ENCODE data around the gene ST7. TPM values are rescaled to one million over a fixed set of nuclear protein-coding genes. Genes with fewer than 3 reads are reported as not detected.
A peak's percentile ranks its signal among the peaks of the same experiment; 100 is the strongest.

The ST7 gene
- total and polyA plus RNA-seq, 2 of the 8 experiments (the other 6 are each of a cell fraction or from before 2014, with no cell fraction given) = 16.3 to 18.0 TPM

DNA sequence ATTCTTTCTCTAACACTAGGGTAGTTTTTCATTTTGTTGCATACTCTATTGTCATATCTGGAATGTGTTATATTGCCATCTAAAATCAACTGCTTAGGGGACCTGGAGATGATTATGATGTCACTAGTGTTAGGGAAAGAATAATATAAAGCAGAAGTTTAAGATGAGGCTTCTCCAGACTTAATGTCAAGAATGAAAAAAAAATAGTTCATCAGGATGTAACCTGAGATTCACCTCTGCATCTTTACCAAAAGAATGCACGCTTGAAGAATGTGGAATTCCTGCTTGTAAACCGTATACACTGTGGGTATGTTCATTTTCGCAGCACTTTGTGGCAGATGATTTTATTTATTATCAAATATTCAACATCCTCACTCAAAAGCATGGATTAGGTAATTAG is 184.6 kb downstream of the ST7 start:
- Histone ChIP-seq H4K20me1 (replicated peaks in 1 of 2; ENCODE audit: control insufficient read depth in 1 of 2, insufficient read depth in 2 of 2, low read length in 2 of 2) (no peaks in the 10 kb centered on the region), H3K27ac (ENCODE audit: low read depth, low read length) (no peak overlapping the region), H4K8ac (ENCODE audit: extremely low read depth, insufficient read depth, low read length) (no peak overlapping the region), H3K23ac (ENCODE audit: insufficient read length) (no peak overlapping the region), H3K36me3 (ENCODE audit: control insufficient read depth in 2 of 4, insufficient read depth in 4 of 4, low read length in 3 of 4) (no peaks in the 10 kb centered on the region; a peak in 2 of 8 replicates), H3K79me2 (ENCODE audit: control insufficient read depth in 1 of 2, insufficient read depth in 2 of 2, low read length in 2 of 2) (no peaks in the 10 kb centered on the region), H3K27me3 (replicated peaks in 1 of 4; ENCODE audit: control insufficient read depth in 3 of 4, extremely low read depth in 1 of 4, insufficient read depth in 3 of 4, low read length in 3 of 4) (no peaks in the 10 kb centered on the region), H3K23me2 (ENCODE audit: low read depth, low read length) (no peaks in the 10 kb centered on the region), H3K4me1 (replicated peaks in 1 of 4; ENCODE audit: control insufficient read depth in 3 of 4, insufficient read depth in 4 of 4, low read length in 3 of 4) (peaks cover 0 to 17% (median 8%) of the 10 kb centered on the region in 4 experiments; a peak in 4 of 7 replicates), H3K4me3 (ENCODE audit: extremely low read depth in 1 of 4, insufficient read depth in 2 of 4, low read depth in 3 of 4, low read length in 4 of 4) (no peak overlapping the region), H2BK15ac (ENCODE audit: low read length) (no peak overlapping the region), H3K14ac (ENCODE audit: insufficient read length) (no peak overlapping the region), H3K18ac (ENCODE audit: extremely low read depth, low read length) (no peak overlapping the region), H3K56ac (replicated peaks; ENCODE audit: insufficient read length, low read depth, low read length) (no peak overlapping the region), H2BK5ac (ENCODE audit: low read depth, low read length) (no peak overlapping the region), H2BK120ac (replicated peaks; ENCODE audit: low read depth, low read length) (peak overlapping the region; percentile 44), H3K4me2 (ENCODE audit: insufficient read depth in 1 of 2, low read depth in 2 of 2, low read length in 2 of 2) (no peak overlapping the region), H3K9ac (replicated peaks in 1 of 4; ENCODE audit: extremely low read depth in 1 of 4, low read depth in 3 of 4, low read length in 3 of 4) (no peak overlapping the region), H2BK12ac (ENCODE audit: low read depth, low read length) (no peak overlapping the region), H3K9me3 (ENCODE audit: insufficient read depth in 2 of 2, low read depth in 1 of 2, low read length in 1 of 2) (no peaks in the 10 kb centered on the region), H2AK5ac (ENCODE audit: low read depth, low read length) (no peak overlapping the region), H2AFZ (ENCODE audit: low read length) (no peak overlapping the region), H2BK20ac (ENCODE audit: low read length) (no peak overlapping the region), H3K79me1 (ENCODE audit: low read depth, low read length) (no peaks in the 10 kb centered on the region), H3K4ac (replicated peaks; ENCODE audit: insufficient read length, low read depth, low read length) (no peak overlapping the region), H4K5ac (ENCODE audit: insufficient read length, low read depth, low read length) (no peak overlapping the region), H4K91ac (replicated peaks; ENCODE audit: insufficient read length, low read length) (no peak overlapping the region)
- no peak for DNase-seq (ENCODE audit: low read depth in 1 of 2, low spot score in 2 of 2)
- POLR2A ChIA-PET (ENCODE audit: partially characterized antibody) = no interaction called here
- FAIRE-seq = no peak
- CTCF ChIA-PET (ENCODE audit: partially characterized antibody) = interaction anchor here (4.2 kb wide), 1 partner anchor 207 kb away, joined by 17 read pairs; no protein-coding TSS in a partner anchor
- WGBS, 2 experiments (ENCODE audit: extremely low coverage in 1 of 2, insufficient coverage in 1 of 2, insufficient read length in 1 of 2, insufficient replicate concordance in 2 of 2, low coverage in 1 of 2, low lambda C conversion rate in 2 of 2, missing lambda C conversion rate in 1 of 2) = 69% methylated on average over 3 of the region's 3 CpGs; no CpG with 5 or more reads in 1 of the 2 experiments
- TF ChIP-seq CREB1 (IDR thresholded peaks at IDR 0.05) (no peak), TCF12 (IDR thresholded peaks at IDR 0.05; ENCODE audit: low read depth, low read length) (no peak), RFX5 (IDR thresholded peaks at IDR 0.05; ENCODE audit: borderline replicate concordance, low read depth, low read length) (no peak), POU5F1 (IDR thresholded peaks at IDR 0.05; ENCODE audit: low read depth, low read length) (no peak), EGR1 (IDR thresholded peaks at IDR 0.05; ENCODE audit: borderline replicate concordance, low read depth, low read length) (no peak), SIN3A (conservative IDR thresholded peaks at IDR 0.05 in 1 of 2, IDR thresholded peaks at IDR 0.05 in 1 of 2; ENCODE audit: low read depth in 1 of 2, low read length in 2 of 2) (no peak), ZNF274 (IDR thresholded peaks at IDR 0.05; ENCODE audit: borderline replicate concordance, extremely low read depth, low read length) (no peak), NANOG (IDR thresholded peaks at IDR 0.05; ENCODE audit: insufficient read depth, low read depth, low read length, poor library complexity, severe bottlenecking) (no peak), HDAC2 (IDR thresholded peaks at IDR 0.05; ENCODE audit: borderline replicate concordance in 1 of 2, low read depth in 2 of 2, low read length in 2 of 2) (no peak), HDAC6 (IDR thresholded peaks at IDR 0.05; ENCODE audit: low read depth, low read length) (no peak), BACH1 (IDR thresholded peaks at IDR 0.05; ENCODE audit: low read length) (no peak), SIX5 (IDR thresholded peaks at IDR 0.05; ENCODE audit: low read depth, low read length) (no peak)
- TF ChIP-seq, protein P1, sequence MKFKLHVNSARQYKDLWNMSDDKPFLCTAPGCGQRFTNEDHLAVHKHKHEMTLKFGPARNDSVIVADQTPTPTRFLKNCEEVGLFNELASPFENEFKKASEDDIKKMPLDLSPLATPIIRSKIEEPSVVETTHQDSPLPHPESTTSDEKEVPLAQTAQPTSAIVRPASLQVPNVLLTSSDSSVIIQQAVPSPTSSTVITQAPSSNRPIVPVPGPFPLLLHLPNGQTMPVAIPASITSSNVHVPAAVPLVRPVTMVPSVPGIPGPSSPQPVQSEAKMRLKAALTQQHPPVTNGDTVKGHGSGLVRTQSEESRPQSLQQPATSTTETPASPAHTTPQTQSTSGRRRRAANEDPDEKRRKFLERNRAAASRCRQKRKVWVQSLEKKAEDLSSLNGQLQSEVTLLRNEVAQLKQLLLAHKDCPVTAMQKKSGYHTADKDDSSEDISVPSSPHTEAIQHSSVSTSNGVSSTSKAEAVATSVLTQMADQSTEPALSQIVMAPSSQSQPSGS (IDR thresholded peaks at IDR 0.05; ENCODE audit: low read length) = no peak

Measured in H1 (cell line).